Stimulated activated CD4-positive, alpha-beta T cell treated with anti-CD3 and anti-CD28 coated beads, Interleukin-4, amount 100 ng/mL, for 24 hours (primary cell): ENCODE measurements around the gene KLHL8.
A peak's percentile ranks its signal among the peaks of the same experiment; 100 is the strongest.
"Not testable (repeated sequence)": the region's sequence is repeated elsewhere in the genome, so short reads cannot be mapped to it uniquely, and the experiment has no call there.

Experiments
- DNase-seq: peaks from one replicate; pipeline ENCODE4 v3.0.0-alpha.2; 2020

KLHL8 gene

GRCh38 chr4:87166296-87166854 lies 54.0 kb downstream of the KLHL8 start:
- no peak for DNase-seq

- DNase-seq = no peak
Measured at GRCh38 chr4:87165892-87166291, 54.5 kb downstream of the KLHL8 start.

GRCh38 chr4:87153078-87153870 lies 67.1 kb downstream of the KLHL8 start:
- DNase-seq = no peak

- DNase-seq = no peak
Measured at GRCh38 chr4:87152310-87153041, 67.9 kb downstream of the KLHL8 start.

- no peak for DNase-seq
Measured at GRCh38 chr4:87151730-87152129, 68.7 kb downstream of the KLHL8 start.

- DNase-seq = peak; percentile 69
Measured at GRCh38 chr4:87150498-87151261, 69.7 kb downstream of the KLHL8 start.

- no peak for DNase-seq
Measured at GRCh38 chr4:87147116-87147515, 73.3 kb downstream of the KLHL8 start.

- DNase-seq = not testable (repeated sequence)
Measured at GRCh38 chr4:87145934-87146333, 74.5 kb downstream of the KLHL8 start.

- no peak for DNase-seq
Measured at GRCh38 chr4:87144356-87144755, 76.1 kb downstream of the KLHL8 start.

- no peak for DNase-seq
Measured at GRCh38 chr4:87141428-87141827, 79.0 kb downstream of the KLHL8 start.

- DNase-seq = no peak
Measured at GRCh38 chr4:87134122-87134521, 86.3 kb downstream of the KLHL8 start.

- DNase-seq = no peak
Measured at GRCh38 chr4:87133183-87133582, 87.2 kb downstream of the KLHL8 start.

- DNase-seq = no peak
Measured at GRCh38 chr4:87132035-87132434, 88.4 kb downstream of the KLHL8 start.

GRCh38 chr4:87130985-87131703 lies 89.3 kb downstream of the KLHL8 start:
- no peak for DNase-seq

GRCh38 chr4:87129681-87130080 lies 90.7 kb downstream of the KLHL8 start:
- no peak for DNase-seq

- DNase-seq = no peak
Measured at GRCh38 chr4:87128006-87128705, 92.3 kb downstream of the KLHL8 start.

- DNase-seq = no peak
Measured at GRCh38 chr4:87126056-87126455, 94.4 kb downstream of the KLHL8 start.

GRCh38 chr4:87122252-87122651 lies 98.2 kb downstream of the KLHL8 start:
- DNase-seq = no peak

GRCh38 chr4:87121341-87122065 lies 98.9 kb downstream of the KLHL8 start:
- no peak for DNase-seq

- DNase-seq = no peak
Measured at GRCh38 chr4:87120411-87121162, 99.8 kb downstream of the KLHL8 start.
